H54 (cell line): ENCODE data around the gene PCDHGA11.

Experiments
- DNase-seq: peaks from one replicate; pipeline ENCODE4 v3.0.0; 2011; ENCODE audit warnings: low spot score, mixed read lengths; ENCODE audit not compliant: insufficient read length
- FAIRE-seq: peaks from 3 replicates; lab custom pipeline; 2011; peaks lifted over from hg19 to GRCh38; lab: Jason Lieb, UNC
- POLR2A ChIP-seq: IDR thresholded peaks from 2 replicates; pipeline ENCODE4 v1.6.1; 2011; ENCODE audit warnings: low read depth, mild to moderate bottlenecking, low read length

Gene PCDHGA11

DNA sequence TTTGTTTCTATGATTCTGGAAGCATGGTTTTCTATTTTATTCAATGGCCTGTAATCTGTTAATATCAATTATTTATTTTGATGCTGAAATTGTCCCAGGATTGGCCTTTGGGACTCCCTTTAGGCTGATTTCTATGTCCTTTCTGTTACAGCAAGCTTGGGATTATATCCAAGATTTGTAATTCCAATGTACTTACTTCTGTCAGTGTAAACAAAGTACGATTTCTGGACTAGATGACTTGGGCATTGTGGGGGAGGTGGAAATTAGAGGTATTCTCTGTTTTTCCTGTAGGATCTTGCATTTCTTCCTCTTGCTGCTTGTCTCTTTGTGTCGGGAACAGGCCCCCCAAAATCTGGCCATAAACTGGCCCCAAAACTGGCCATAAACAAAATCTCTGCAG lies 13.2 kb downstream of the PCDHGA11 start:
- no peak for TF ChIP-seq POLR2A
- DNase-seq (no peak), FAIRE-seq (no peak)

DNA sequence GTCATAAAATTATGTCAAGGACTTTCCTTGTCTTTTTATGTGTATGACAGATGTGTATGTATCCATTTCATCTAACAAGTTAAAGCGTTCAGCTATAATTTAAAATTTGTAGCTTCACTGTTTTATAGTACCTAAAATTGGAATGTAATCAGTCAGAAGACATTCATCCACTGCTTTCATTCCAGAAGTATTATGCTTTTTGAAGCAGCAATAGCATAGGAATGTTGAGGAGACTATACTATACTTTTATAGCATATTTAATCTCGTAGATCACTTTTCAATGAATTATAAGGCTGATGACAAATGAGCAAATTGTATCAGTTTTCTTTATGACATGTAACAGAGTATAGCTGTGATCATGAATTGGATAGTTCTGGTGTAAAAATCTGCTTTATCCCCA lies 16.4 kb downstream of the PCDHGA11 start:
- FAIRE-seq (peak; percentile 15), DNase-seq (no peak)
- no peak for TF ChIP-seq POLR2A

DNA sequence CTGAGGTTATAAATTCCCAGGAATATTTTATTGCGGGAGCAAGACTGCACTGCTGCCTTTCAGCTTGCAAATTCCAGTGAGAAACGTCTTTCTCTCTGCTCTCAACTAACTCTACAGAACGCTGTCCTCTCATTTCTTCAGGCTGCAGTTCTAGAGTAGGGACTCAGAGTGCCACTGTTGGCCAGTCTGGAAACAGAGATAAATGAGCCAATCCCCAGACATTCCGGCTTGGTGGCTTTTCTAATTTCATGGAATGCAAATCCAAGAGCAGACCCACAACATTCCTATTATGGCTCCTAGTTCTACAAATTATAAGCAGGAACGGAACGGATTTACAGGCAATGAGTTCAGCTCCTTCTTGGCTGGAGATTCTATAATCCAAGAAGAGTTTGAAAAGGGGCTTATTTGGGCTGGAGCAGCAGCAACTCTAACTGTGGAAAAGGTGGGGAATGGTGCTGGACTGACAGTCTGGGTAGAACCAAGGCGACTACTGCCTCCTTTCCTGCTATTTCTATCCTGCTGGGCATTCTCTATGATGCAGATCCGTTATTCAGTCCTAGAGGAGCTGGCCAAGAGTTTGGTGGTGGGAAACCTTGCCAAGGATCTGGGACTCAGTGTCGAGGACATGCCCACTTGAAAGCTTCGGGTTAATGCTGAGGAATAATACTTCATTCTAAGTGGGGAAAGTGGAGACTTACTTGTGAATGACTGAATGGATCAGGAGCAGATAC lies 18.7 kb downstream of the PCDHGA11 start:
- FAIRE-seq (no peak), DNase-seq (no peak)
- no peak for TF ChIP-seq POLR2A

DNA sequence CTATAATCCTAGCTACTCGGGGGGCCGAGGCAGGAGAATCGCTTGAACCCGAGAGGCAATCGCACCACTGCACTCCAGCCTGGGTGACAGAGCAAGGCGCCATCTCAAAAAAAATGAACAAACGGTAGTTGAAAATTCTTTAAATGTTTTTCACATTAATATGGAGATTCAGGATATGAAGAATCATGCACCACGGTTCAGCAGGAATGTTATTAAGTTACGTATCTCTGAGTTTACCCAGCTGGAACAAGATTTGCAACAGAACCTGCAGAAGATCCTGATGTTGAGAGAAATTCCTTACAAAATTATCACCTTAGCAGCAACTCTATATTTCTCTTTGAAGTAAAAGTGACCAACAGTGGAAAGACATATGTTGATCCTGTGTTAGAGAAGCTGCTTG lies 19.5 kb downstream of the PCDHGA11 start:
- no peak for TF ChIP-seq POLR2A
- no peak for DNase-seq
- FAIRE-seq: no peak

DNA sequence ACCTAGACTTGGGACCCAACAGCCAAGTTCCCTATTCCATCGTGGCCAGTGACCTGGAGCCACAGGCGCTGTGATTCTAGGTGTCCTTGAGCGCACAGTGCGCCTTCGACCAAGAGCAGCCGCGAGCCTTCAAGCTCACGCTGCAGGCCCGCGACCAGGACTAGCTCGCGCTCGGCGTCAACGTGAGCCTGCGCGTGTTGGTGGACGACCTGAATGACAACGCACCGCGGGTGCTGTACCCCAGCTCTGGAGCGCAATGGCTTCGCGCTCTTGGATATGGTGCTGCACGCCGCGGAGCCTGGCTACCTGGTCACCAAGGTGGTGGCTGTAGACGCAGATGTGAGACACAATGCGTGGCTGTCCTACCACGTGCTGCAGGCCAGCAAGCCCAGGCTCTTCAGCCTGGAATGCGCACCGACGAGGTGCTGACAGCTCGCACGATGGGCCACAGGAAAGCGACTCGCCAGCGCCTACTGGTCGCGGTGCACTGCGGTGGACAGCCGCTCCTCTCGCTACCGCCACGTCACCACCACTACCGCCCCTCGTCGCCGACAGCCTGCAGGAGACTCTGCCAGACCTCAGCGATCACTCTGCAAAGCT lies 20.8 kb downstream of the PCDHGA11 start:
- FAIRE-seq (no peak), DNase-seq (no peak)
- TF ChIP-seq POLR2A: no peak

DNA sequence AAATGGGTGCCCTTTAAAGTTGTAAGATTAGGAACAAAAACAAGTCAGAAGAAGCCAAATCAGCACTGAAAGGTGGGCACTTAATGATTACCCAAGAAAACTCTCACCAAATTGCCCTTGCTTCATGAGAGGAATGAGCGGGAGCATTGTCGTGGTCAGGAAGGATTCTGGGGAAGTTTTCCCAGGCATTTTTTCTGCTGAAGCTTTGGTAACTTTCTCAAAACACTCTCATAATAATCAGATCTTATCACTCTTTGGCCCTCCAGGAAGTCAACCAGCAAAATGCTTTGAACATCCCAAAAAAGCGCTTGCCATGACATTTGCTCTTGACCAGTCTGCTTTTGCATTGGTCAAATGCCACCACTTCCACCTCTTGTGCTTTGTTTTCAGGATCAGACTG lies 44.5 kb downstream of the PCDHGA11 start:
- no peak for FAIRE-seq
- TF ChIP-seq POLR2A: no peak
- DNase-seq: no peak
